ENCODE measurements around the gene RHBDD3. TPM values are rescaled to one million over a fixed set of nuclear protein-coding genes. Genes with fewer than 3 reads are reported as not detected.

RHBDD3 gene
- total RNA-seq, 1 experiment from 2014 or later = 33.1 TPM

DNA sequence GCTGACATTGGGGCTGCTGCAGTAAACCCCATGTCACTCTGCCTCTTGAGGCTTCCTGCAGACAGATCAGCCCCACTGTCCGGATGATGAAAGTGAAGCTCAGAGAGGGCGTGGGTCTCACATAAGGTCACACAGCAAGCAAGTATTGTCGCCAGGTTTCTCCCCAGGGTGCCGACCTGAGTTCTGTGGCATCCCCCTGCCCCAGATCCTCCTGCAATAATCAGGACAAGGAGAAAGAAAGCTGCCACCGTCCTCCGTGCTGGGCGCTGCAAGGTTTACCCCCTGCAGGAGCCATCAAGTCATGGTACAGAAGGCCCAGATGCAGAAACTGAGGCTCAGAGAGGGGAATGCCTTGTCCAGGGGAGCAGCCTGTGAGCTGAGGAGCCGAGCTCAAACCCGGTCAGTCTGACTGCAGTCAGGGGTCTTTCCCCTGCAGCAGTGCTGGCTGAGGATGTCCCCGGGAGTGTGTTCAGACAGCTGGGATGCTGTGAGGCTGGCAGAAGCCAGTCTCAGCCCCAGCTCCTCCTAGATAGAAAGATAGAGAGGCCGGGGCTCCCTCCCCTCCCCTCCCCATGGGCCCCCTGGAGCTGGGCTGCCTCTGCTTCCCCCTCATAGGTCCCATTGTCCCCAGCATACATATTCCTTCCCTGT, 48.9 kb downstream of the RHBDD3 start:
- DNase-seq (ENCODE audit: low read depth) = no peak

GRCh38 chr22:29217827-29218757, 49.7 kb downstream of the RHBDD3 start:
- no peak for DNase-seq (ENCODE audit: low read depth)

DNA sequence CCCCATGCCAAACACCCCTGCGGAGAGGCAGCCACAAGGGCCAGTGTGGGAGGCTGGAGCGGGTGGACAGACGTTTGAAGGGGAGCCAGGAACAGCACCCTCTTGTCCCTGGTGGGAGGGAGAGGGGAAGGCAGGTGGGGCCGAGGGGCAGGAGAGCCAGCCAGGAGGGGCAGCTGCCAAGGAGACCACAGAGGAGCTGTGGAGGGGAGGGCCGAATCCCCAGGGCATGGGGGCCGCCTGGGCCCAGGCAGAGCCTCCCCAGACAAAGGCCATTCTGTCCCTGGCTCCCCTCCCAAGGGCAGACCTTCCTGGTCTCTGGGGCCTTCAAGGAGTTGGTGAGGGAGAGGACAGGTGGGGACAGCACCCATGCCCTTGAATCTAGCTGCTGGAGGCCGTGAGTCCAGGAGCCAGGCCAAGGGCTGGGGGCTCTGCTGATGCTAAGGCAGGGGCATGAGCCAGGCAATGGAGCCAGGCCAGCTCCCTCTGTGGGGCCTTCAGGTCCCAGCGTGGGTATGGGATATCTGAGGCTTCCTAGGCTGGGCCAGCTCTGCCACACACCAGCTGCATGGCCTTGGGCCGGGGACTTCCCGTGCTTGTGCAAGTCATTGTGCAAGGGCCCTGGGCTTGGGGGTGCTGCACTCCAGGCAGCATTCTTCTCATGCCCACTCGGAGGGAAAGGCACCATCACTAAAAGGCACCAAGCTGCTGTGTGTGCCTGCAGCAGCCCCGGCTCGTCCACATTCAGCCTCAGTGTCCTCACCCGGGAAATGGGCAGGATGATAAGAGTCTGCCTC, 50.7 kb downstream of the RHBDD3 start:
- DNase-seq (ENCODE audit: low read depth) = peak; percentile 26

DNA sequence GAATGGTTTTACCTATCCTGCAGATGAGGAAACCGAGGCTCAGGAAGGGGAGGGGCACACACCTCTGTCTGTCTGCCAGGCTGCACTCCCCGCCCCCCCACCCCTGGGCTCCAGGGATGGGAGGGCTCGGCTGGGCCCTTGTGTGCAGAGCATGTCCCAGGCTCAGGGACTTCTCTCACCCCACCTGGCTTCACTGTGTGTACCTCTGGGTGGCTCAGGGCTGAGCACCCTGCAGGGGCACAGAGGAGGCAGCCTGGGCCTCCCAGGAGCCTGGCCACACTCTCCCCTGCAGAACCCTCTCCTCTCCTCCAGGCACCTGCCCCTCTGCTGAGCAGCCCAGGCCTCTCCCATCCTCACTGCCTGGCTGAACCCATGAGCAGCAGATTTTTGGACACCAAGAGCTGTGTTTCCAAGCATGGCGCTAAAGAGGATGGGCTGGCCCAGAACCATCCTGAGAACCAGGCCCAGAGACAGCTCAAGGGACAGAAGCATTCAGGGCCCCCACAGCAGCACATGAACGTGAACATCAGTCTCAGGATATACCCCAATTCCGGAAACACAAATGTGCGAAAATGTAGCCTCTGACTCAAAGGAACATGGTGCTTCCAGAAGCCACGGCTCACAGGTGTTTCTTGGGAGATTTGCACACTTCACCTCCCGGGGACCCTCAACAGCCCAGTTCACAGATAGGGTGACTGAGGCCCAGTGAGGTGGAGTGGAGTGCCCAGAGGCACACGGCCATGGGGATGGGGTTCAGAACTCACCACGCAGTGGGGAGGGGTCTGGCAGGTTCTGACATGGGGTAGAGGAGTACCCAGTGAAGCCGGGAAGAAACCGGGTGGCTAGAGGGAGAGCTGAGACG, 51.5 kb downstream of the RHBDD3 start:
- DNase-seq (ENCODE audit: low read depth) = no peak

DNA sequence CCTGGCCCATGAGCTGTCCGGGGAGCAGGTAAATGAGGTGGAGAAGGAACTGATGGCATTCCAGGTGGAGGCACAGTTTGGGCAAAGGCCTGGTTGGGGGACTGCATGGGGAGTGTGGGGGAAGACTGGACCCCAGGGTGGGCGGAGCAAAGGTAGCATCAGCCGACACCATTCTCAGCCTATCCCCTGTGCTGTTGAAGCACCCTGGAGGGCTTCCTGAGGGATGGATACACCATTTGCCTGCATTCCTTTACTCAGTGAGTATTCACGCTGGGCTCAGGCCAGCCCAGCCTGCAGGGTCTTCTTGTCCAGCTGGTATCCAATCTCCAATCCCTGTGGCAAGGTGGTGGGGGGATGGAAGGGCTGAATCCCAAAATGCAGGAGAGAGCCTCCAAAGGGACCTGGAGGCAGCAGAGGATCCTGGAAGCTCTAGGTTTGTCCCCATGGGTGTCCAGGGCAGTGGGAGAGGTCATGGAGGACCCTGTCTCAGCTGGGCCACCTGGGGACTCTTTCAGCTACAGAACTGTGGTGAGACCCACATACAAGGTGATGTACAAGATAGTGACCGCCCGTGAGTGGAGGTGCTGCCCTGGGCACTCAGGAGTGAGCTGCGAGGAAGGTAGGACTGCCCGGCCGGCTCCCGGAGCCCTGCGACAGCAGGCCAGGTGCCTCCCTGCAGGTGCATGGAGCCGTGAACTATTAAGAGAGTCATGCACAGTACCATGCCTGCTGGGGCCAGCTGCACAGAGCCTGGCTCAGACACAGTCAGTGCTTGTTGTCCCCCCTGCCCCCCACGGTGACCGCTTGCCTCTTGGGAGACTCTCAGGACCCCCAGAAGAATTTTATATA, 52.5 kb downstream of the RHBDD3 start:
- no peak for DNase-seq (ENCODE audit: low read depth)

DNA sequence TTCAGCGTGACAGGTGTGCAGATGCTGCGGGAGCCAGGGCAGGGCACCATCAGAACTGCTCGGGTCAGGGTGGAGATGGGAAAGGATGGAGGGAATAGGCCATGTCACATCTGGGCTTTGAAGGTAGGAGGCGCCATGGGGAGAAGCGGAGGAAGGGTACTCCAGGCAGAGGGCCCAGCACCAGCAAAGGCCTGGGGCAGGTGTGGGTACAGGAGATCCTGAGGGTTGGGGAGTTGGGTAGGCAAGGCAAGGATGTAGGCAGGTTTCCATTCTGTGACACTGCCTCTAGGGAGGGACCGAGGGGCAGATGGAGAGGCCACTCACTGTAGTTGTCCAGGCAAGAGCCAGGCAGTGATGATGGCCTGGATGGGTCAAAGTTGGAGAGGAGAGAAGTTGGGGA, 53.5 kb downstream of the RHBDD3 start:
- no peak for DNase-seq (ENCODE audit: low read depth)

DNA sequence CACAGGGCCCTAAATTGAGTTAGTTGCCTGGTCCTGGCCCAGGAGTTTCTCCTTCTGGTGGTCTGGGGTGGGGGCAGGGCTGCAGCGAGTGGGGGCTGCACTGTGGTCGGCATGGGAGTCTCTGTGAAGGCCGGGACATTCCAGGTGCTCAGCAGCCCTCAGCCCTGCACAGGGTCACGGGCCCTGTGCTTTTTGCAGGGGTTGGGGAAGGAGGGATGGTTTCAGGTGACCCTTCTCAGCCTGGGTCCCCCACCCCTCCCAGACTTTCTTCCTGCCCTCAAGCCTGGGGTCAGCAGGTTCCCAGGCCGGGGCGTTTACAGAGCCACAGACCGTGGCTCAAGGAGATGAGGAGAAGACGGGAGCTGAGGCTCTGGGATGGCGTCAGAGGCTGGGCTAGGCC, 54.3 kb downstream of the RHBDD3 start:
- no peak for DNase-seq (ENCODE audit: low read depth)

DNA sequence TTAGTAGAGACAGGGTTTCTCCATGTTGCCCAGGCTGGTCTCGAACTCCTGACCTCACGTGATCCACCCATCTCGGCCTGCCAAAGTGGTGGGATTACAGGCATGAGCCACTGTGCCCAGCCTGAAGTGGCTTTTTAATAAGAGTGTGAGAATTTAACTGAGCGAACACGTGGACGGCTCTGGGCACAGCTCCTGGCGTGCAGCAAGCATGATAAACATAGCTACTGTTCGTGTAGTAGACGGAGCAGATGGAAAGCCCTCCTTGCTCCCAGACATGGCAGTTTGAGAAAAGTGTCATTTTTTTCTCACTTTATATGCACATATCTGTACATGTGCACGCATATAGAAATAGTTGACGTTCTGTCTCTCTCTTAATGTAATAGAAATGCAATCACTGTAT, 55.0 kb downstream of the RHBDD3 start:
- DNase-seq (ENCODE audit: low read depth) = no peak

- no peak for DNase-seq (ENCODE audit: low read depth)
These were observed 56.3 kb downstream of the RHBDD3 start for GRCh38 chr22:29211466-29211865.

- no peak for DNase-seq (ENCODE audit: low read depth)
These were observed 56.7 kb downstream of the RHBDD3 start for GRCh38 chr22:29211066-29211465.

Other genes starting within 250 kb of the RHBDD3 start
- not detected in 2 replicates for gene C22orf31, start 206.2 kb downstream of the RHBDD3 start, total RNA-seq (2014; rRNA removed; shearing (Covaris generic))
- gene KREMEN1, start 194.9 kb downstream of the RHBDD3 start, total RNA-seq (2014; rRNA removed; shearing (Covaris generic)) = 3.7 and 6.8 TPM in 2 replicates
- gene EMID1, start 62.1 kb downstream of the RHBDD3 start, total RNA-seq (2014; rRNA removed; shearing (Covaris generic)) = 0.07 TPM in 1 of 2 replicates, not detected in the other
- 179 and 188 TPM in 2 replicates for gene EWSR1, start 287 bp upstream of the RHBDD3 start, total RNA-seq (2014; rRNA removed; shearing (Covaris generic))
- gene GAS2L1, start 38.7 kb upstream of the RHBDD3 start, total RNA-seq (2014; rRNA removed; shearing (Covaris generic)) = 10.2 and 17.2 TPM in 2 replicates
- gene RASL10A, start 47.7 kb upstream of the RHBDD3 start, total RNA-seq (2014; rRNA removed; shearing (Covaris generic)) = 0.07 TPM in 1 of 2 replicates, not detected in the other
- 33.8 and 65.6 TPM in 2 replicates for gene AP1B1, start 120.6 kb upstream of the RHBDD3 start, total RNA-seq (2014; rRNA removed; shearing (Covaris generic))
- gene RFPL1, start 170.6 kb upstream of the RHBDD3 start, total RNA-seq (2014; rRNA removed; shearing (Covaris generic)) = not detected in 2 replicates
- not detected in 2 replicates for gene NEFH, start 212.2 kb upstream of the RHBDD3 start, total RNA-seq (2014; rRNA removed; shearing (Covaris generic))

Data from M059J (cell line).